ENCODE data around the gene RBBP9.

RBBP9 gene

GRCh38 chr20:18496740-18497592 lies at the start of gene RBBP9:
Gene RBBP9, minus strand, starts transcription at chr20:18497225. Its CDS starts 58 bp downstream, at chr20:18497167.
- H3K4me3 ChIP-seq (ENCODE audit: low read depth, low read length), result peak within 1 kb of the TSS; percentile 81
- TF ChIP-seq, protein P1, sequence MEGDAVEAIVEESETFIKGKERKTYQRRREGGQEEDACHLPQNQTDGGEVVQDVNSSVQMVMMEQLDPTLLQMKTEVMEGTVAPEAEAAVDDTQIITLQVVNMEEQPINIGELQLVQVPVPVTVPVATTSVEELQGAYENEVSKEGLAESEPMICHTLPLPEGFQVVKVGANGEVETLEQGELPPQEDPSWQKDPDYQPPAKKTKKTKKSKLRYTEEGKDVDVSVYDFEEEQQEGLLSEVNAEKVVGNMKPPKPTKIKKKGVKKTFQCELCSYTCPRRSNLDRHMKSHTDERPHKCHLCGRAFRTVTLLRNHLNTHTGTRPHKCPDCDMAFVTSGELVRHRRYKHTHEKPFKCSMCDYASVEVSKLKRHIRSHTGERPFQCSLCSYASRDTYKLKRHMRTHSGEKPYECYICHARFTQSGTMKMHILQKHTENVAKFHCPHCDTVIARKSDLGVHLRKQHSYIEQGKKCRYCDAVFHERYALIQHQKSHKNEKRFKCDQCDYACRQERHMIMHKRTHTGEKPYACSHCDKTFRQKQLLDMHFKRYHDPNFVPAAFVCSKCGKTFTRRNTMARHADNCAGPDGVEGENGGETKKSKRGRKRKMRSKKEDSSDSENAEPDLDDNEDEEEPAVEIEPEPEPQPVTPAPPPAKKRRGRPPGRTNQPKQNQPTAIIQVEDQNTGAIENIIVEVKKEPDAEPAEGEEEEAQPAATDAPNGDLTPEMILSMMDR (IDR thresholded peaks at IDR 0.05; ENCODE audit: control insufficient read depth, extremely low read depth, insufficient read depth), result no peak
- DNase-seq (ENCODE audit: low read depth), result peak; percentile 55

DNA sequence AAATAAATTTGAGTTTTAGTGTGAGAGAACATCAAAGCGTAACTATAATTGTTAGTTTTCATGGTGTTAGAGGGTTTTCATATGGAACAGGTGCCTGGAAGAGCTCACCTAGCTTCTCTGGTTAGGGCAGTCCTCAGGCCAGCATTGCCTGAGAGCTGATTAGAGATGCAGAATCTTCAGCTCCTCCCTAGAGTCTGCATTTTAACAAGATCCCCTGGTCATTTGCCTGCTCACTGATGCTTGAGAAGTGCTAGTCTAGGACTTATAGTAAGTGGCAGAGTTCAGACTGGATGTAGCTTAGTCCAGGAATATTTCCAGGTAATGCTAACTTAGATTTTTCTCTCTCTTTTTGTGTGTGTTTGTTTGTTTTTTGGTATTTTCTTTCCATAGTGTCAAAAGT lies 48.5 kb upstream of the RBBP9 start:
- no peak overlapping the region for H3K4me3 ChIP-seq (ENCODE audit: low read depth, low read length)
- TF ChIP-seq, protein P1 (IDR thresholded peaks at IDR 0.05; ENCODE audit: control insufficient read depth, extremely low read depth, insufficient read depth), result no peak

GRCh38 chr20:18543932-18544331 lies 46.9 kb upstream of the RBBP9 start:
- TF ChIP-seq, protein P1 (IDR thresholded peaks at IDR 0.05; ENCODE audit: control insufficient read depth, extremely low read depth, insufficient read depth), result no peak
- H3K4me3 ChIP-seq (ENCODE audit: low read depth, low read length), result peak overlapping the region; percentile 13; the same call in 1 of the 2 replicates
- peak; percentile 82 for DNase-seq (ENCODE audit: low read depth)

More for the DNA sequence above, 48.5 kb upstream of the RBBP9 start:
- DNase-seq (ENCODE audit: low read depth), result no peak

DNA sequence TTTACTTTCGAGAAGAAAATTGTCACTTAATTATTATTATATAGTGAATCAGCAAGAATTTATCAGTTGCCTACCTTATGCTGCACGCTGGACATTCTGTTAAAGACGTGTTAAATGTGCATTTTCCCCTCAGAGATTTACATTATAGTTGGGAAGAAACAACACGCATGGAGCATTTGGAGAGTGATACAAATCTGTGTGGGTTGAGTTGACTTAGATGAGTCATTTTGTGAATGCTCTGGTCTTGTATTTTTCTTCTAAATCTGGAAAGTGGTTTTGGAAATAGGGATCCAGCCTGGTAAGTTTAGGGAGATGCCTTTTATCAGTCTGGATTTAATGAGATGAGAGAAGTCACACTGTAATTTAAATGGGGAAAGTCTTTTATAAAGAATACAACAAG lies 46.2 kb upstream of the RBBP9 start:
- no peak for DNase-seq (ENCODE audit: low read depth)
- TF ChIP-seq, protein P1 (IDR thresholded peaks at IDR 0.05; ENCODE audit: control insufficient read depth, extremely low read depth, insufficient read depth), result no peak
- no peak overlapping the region for H3K4me3 ChIP-seq (ENCODE audit: low read depth, low read length)

- no peak overlapping the region for H3K4me3 ChIP-seq (ENCODE audit: low read depth, low read length)
- TF ChIP-seq, protein P1 (IDR thresholded peaks at IDR 0.05; ENCODE audit: control insufficient read depth, extremely low read depth, insufficient read depth), result no peak
- DNase-seq (ENCODE audit: low read depth), result no peak
These were observed 44.7 kb upstream of the RBBP9 start for GRCh38 chr20:18541741-18542140.

GRCh38 chr20:18537651-18538050 lies 40.6 kb upstream of the RBBP9 start:
- no peak overlapping the region for H3K4me3 ChIP-seq (ENCODE audit: low read depth, low read length)
- TF ChIP-seq, protein P1 (IDR thresholded peaks at IDR 0.05; ENCODE audit: control insufficient read depth, extremely low read depth, insufficient read depth), result no peak
- no peak for DNase-seq (ENCODE audit: low read depth)
